ENCODE measurements around the gene CALN1.

The CALN1 gene

DNA sequence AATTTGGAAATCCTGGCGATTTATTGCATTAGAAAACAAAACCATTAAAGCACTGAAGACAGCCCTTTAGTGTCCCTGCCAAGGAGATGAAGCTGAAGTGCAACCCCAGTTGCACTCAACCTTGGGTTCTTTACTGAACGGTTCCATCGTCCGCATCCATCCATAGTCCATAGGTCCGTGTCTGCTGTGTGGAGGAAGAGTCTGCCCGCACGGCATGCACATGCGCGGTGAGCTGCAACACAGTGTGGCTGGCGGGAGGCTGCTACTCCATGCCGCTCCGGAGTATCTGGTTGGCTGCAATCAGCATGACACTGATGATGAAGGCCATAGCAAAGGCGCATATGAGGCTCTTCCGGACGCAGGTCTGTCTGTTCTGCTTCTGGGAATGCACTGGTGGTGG, 624.6 kb downstream of the CALN1 start:
- DNase-seq (ENCODE audit: low spot score) = no peak

DNA sequence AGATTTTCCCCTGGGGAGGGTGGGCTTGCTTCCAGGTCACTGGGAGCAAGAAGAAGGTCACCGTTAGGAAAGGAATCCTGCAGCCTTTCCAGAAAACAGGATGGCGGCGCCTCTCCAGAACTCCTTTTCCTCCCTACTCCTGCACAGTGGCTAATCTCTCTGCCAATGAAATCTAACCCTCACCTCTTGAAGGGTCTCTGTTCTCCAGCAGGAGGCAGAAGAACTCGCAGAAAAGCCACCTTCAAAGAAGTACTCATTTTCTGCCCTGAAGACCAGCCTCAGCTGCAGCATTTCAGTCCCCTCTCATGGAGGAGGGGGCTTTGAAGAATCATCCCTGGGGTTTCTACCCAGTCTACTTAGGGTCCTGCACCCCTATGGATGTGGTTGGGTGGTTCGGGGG, 626.9 kb downstream of the CALN1 start:
- DNase-seq (ENCODE audit: low spot score) = no peak

DNA sequence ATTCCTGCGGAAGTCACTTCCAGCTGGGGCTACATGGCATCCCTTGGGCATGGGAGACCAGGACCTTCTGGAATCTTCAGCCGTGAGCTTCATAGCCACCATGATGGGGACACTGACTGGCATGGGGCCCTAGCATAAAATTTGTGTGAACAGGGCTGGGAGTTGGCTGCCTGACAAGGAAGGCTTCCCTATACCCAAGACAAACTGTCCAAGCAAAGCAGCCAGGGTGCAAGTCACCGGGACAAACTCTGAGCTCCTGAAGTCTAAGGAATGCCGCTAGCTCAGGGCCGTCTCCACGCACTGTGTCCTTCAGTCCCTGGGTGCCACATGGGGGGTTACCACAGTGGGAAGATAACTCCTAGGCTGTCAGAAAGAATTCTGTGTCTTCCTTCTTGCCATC, 627.4 kb downstream of the CALN1 start:
- DNase-seq (ENCODE audit: low spot score) = no peak

DNA sequence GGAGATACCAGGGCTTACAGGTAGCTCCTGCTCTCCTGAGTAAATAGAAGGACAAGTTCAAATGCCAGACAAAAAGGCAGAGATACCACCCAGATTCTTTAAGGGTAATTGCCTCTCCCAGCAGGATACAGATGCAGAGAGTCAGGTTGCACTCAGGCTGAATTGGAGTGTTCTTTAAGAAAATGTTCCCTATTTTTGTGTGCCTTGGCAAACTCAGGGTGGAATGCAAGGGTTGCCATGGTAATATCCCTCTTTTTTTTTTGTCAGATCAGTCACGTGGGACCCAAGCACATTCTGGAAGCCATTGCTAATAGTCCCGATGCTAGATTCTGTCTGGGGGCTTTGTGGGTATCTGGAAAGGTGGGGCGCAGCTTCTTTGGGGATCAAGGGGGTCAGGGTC, 628.0 kb downstream of the CALN1 start:
- DNase-seq (ENCODE audit: low spot score) = no peak

DNA sequence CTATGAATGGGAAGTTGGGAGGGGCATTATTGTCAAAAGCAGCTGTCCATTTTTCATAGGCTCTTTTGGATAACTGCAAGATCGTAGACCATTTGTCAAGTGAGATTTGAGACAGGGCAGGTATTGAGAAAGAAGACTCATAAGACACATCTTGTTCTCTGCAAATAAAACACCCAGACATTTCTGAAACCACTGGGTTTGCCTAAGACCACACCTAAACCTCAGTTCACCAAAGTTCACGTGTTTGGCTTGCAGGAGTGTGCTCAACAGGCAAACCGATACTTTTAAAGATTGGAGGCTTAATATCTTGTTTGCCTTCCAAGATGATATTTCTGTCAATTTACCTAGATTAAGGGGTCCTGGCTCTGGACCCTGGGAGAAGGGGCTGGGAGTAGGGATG, 628.4 kb downstream of the CALN1 start:
- no peak for DNase-seq (ENCODE audit: low spot score)

DNA sequence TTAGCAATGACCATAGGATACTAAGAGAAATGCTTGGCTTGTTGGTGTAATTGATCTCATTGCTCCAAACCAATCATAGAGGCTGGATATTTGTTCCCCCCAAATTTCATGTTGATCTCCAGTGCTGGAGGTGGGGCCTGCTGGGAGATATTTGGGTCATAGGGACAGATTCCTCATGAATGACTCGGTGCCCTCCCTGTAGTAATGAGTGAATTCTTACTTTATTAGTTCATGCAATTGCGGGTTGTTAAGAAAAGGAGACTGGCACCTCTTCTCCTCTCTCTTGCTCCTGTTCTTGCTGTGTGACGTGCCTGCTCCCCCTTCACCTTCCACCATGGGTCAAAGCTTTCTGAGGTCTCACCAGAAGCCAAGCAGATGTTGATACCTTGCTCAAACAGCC, 630.1 kb downstream of the CALN1 start:
- no peak for DNase-seq (ENCODE audit: low spot score)

DNA sequence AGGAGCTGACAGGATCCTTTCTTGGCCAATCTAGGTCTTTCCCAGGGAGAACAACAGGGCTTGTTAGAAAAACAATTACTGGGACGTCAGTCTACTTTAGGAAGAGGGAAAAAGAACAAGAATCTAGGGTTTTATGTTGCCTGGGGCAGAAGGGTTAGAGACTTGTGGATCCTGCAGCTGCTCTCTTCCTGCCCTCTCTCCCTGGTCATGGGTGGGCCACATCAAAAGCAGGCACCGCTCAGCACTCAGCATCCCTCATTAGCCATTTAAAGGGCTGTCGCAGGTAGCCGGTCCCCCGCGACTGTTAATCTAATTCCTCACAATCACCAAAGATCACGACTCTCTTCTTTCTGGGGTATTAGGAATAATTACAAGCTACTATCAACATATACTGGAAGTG, 631.9 kb downstream of the CALN1 start:
- DNase-seq (ENCODE audit: low spot score) = no peak

DNA sequence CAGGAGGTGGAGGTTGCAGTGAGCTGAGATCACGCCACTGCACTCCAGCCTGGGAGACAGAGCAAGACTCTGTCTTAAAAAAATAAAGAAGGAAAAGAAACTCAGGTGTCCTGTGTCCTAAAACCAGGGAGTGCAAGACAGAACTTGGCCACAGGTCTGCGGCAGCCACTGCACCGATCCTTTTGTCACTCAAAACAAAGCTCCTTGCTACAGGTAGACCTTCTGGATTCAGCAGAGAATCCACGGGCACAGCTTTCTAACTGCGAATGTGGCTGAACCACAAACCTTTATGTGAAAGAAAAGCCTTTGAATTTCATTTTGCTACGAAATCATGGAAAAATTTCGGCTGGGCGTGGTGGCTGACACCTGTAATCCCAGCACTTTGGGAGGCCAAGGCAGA, 634.9 kb downstream of the CALN1 start:
- no peak for DNase-seq (ENCODE audit: low spot score)

DNA sequence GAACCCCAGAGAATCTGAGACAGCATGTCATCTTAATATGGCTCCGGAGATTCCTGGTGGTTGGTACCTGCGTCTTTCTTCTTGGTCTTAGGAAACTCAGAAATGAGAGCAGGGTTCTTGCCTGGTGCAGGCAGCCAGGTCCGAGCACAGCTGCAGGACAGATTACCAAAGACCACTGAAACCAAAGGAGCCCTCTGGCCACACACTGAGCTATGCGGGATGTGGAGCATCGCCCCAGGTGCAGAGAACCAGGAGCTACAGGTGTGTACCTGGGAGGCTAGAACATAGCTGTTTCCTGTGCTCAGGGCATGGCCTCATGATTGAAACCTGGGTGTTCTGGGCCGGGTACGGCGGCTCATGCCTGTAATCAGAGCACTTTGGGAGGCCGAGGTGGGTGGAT, 635.4 kb downstream of the CALN1 start:
- DNase-seq (ENCODE audit: low spot score) = no peak

DNA sequence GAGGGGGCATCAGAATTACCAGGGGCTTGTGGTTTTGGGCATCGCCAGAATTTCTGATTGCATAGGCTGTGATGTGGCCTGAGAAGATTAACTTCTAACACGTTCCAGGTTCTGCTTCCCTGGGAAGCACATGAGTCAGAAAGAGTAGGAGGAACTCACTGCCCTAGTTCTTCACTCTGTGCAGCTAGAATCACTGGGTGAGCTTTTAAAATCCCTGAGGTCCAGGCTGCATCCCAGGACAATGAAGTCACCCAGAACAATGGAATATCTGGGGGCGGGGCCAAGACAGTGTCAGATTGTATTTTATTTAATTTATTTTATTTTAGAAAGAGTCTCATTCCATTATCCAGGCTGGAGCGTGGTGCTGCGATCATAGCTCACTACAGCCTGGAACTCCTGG, 636.5 kb downstream of the CALN1 start:
- no peak for DNase-seq (ENCODE audit: low spot score)

DNA sequence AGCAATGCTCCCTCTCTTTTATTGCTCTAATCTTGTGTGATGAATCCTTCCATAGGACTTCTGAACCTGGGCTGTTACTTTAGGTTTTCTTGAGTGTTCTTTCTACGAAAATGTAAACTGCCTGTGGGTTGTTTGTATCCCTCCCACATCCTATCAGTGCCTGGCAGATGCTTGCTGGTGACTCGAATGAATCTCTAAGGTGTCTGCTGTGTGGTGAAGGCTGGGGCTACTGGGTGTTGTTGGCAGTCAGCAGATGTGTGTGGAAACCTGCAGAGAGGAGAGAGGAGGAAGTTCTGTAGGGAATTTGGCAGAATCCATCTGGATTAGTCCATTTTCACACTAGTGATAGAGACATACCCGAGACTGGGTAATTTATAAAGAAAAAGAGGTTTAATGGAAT, 639.4 kb downstream of the CALN1 start:
- DNase-seq (ENCODE audit: low spot score) = no peak

DNA sequence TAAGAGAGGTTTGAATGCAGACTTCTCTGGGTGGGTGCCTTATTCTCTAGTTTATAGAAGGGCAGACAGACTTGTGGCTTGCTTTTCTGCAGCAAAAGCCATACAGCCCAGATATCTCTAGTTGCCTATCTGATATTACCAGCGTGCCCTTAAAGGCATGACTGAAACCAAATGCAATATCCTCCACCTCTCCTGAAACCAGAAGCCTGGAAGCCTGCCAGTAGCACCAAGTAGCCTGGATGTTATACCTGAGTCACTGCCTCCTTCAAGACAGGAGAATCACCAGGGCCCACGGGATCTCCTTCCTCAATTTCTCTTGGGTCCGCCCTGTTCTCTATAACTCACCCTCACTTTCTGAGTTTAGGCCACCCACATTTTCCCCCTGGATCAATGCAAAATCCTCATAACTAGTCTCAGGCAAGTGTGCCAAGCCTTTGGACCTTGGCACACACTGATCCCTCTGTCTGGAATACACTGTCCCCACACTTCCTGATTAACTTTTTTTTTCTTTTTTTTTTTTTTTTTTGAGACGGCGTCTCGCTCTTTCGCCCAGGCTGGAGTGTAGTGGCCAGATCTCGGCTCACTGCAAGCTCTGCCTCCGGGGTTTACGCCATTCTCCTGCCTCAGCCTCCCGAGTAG, 641.8 kb downstream of the CALN1 start:
- no peak for DNase-seq (ENCODE audit: low spot score)

DNA sequence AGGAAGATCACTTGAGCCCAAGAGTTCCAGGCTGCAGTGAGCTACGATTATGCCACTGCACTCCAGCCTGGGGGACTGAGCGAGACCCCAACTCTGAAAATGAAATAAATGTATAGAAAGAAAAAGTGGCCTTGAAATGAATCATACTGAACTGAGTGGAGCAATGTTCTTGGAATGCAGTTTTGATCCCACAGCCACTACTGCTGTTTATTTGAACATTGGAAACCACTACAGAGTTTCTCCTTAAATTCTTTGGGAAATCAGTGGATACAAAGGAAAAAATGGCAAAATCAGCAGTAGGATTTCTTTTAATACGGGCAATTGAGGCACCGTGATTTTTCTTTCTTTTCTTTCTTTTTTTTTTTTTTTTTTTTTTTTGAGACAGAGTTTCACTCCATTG, 642.8 kb downstream of the CALN1 start:
- no peak for DNase-seq (ENCODE audit: low spot score)

DNA sequence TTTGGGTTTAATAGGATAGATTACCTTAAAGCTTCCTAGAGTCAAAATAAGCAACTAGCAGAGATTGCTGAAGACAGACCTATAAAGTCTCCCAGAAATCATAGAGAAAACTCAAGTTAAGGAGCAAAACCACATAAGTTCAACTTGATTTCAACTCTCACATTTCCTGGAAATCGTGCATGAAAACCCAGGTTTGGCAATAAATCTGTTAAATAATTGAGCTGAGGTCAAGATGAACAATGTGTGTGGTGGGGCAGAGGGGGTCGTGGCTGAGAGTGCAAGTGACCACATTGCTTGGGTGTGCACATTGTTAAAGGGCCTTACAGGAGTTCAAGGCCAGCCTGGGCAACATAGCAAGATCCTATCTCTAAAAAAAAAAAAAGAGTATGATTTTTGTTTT, 643.7 kb downstream of the CALN1 start:
- no peak for DNase-seq (ENCODE audit: low spot score)

DNA sequence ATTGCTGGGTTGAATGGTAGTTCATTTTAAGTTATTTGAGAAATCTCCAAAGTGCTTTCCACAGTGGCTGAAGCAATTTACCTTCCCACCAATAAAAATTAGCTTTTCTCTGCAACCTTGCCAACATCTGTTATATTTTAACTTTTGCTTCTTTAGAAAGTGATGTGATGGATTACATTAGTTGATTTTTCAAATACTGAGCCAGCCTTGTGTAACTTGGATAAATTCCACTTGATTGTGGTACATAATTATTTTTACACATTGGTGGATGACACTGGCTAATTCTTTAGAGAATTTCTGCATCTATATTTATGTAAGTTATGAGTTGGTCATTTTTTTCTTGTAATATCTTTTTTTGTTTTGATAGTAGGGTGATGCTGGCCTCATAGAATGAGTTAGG, 646.1 kb downstream of the CALN1 start:
- DNase-seq (ENCODE audit: low spot score) = no peak

DNA sequence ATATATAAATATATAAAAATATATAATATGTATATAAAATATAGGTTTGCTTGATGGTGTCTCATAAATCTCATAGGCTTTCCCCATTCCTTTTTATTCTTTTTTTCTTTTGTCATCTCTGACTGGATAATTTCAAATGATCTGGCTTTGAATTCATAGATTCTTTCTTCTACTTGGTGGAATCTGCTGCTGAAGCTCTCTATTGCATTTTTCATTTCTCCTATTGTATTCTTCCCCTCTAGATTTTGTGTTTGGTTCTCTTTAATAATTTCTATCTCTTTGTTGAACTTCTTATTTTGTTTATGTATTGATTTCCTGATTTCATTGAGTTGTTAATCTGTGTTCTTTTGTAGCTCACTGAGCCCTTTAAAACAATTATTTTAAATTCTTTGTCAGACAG, 650.8 kb downstream of the CALN1 start:
- DNase-seq (ENCODE audit: low spot score) = no peak

DNA sequence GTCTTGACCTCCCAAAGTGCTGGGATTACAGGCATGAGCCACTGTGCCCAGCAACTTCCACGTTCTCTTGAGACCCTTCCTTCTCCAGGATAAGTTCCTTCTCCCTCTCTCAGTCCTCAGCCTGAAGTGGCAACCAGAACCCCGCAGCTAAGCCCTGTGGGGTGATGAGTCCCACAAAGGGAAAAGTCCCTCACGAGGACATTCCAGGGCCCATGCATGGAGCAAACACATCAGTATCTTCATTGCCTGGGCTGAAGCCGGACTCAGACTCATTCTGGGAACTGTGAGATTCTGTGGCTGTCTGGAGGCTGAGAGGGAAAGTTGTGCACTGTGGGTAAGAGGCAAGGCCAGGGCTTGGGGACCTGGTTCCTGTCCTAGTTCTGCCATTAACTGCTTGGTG, 657.3 kb downstream of the CALN1 start:
- no peak for DNase-seq (ENCODE audit: low spot score)

DNA sequence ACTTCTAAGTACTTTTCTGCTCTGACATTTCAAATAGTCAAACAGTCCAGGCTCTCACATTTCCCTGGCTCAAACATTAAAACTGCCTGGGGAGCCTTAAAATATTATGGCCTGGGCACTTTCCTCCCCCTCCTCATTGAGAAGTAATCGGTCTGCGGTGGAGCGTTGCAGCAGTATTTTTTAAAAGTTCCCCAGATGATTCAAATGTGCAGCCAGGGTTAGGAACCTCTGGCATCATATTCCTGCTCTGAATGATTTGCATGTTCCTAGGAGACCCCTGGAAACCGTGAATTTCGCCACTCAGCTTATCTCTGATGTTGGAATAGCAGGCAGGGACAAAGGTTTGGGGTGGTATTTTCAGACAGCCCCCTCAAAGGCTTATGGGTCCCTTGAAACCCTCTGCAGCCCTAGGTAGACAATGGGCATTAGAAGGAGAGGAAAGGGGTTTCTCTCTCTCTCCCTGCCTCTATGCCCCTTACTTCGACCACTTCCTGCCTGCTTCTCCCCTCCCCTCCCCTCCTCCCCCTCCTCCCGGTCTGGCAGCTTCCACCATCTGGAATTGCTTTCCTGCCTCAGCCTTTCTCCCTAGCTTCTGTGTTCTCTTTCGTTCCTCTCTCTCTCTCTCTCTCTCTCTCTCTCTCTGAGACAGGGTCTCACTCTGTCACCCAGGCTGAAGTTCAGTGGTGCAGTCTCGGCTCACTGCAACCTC, 658.0 kb downstream of the CALN1 start:
- no peak for DNase-seq (ENCODE audit: low spot score)

DNA sequence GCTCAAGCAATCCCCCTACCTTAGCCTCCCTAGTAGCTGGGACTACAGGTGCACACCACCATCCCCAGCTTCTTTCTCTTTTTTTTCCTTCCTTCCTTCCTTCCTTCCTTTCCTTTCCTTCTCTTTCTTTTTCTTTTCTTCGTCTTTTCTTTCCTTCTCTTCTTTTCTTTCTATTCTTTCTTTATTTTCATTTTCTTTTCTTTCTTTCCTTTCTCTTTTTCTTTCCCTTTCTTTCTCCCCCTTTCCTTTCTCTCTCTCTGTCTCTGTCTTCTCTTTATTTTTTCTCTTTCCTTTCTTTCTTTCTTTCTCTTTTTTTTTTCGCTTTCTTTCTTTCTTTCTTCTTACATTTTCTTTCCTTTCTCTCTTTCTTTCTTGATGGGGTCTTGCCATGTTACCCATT, 658.9 kb downstream of the CALN1 start:
- DNase-seq (ENCODE audit: low spot score) = no peak

DNA sequence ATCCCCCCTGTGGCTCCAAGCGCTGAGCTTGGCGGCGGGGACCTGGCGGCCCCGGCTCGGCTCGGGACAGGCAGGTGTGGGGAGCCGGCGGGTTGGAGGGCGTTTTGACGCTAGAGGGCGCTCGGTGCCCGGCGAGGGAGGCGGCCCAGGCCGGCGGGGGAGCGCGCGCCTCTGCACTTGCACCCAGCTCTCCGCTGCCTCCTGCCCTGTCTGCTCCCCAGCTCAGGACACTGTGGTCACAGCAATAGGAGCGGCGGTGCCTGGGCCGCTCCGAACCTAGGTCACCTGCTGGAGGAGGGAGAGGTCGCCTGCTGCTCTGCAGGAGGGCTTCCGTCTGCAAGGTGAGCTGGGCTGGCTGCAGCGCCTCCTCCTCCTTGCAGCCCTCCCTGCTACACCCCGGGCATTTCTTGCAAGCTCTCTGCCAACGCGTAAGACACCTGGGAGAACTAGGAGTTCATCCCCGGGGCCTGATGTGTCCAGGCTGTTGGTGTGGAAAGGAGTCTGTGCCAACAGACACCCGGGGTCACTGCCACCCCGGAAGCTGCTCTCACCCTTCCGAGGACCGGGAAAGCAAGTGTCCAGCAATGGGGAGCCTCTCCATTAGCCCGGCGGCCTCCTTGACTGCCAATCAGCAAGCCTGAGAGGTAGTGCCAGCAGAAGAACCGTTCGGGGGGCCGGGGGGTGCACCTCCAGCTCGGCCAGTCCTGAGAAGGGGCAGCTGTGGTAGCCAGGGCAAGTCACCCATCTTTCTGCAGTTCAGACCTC, 659.8 kb downstream of the CALN1 start:
- no peak for DNase-seq (ENCODE audit: low spot score)

DNA sequence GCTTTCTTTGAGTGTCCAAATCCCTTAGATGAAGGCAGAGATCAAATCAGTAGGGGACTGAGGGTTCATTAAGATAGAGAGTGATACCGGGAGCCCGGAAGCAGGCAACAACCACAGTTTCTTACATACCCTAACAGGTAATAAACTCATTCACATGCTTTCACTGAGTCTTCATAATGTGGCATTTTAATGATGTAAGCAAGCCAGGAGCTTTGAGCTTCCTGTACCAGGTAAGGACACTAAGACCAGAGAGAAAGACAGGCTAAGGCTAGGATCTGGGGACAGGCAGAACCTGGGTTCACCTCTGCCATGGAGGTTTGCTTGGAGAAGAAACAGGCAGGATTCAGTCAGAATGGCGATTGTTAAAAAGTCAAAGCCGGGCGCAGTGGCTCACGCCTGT, 661.8 kb downstream of the CALN1 start:
- no peak for DNase-seq (ENCODE audit: low spot score)

DNA sequence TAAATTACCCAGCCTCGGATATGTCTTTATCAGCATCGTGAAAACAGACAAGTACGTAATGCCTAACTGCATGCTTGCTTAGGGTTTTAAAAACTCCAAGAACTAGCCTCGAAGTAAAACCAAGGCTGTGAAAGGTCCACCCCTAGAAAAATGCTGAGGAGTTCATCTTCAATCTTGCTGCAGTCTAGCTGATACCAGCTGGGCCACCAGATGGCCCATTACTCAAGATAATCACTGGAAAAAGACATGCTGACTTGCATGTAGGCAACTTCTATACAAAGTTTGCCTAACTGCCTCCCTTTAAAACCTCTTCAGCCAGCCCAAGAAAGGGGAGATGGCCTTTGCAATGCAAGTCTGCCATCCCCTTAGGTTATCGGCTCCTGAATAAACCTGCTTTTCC, 666.1 kb downstream of the CALN1 start:
- no peak for DNase-seq (ENCODE audit: low spot score)

DNA sequence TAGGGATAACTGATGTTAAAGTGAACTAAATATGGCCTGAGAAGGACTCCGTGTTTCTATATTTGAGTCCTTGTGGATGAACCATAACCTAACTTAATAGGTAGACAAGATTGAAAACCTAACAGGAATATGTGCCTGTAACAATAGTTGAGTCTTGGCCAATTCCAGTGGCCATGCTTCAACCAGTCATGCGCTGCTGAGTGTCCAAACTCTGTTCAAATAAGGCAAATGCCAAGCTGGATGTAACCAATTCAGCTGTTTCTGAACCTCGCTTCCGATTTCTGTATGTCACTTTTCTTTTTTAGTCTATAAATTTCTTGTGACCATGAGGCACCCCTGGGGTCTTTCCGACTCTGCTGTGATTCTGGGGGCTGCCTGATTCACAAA, 672.0 kb downstream of the CALN1 start:
- no peak for DNase-seq (ENCODE audit: low spot score)

Measured in CD4-positive, alpha-beta T cell treated with Interleukin-15 for 4 hours (primary cell).